Fibroblast of lung (primary cell): ENCODE measurements around the gene ANKRD33. TPM values are rescaled to one million over a fixed set of nuclear protein-coding genes. Genes with fewer than 3 reads are reported as not detected.

Source experiments
- DNase-seq, 2 donors: peaks; one replicate each; pipeline versions ENCODE4 v3.0.0 to v3.0.0-alpha.2; 2010; ENCODE audit warnings: low read depth in 2 of 2
- H2AFZ ChIP-seq: 2 replicates; pipeline ENCODE4 v1.5.1; 2012; ENCODE audit warnings: low read length, control low read depth, inconsistent platforms
- H3K27ac ChIP-seq: 2 replicates; pipeline ENCODE4 v1.5.1; 2011; ENCODE audit warnings: low read length, control low read depth; ENCODE audit not compliant: insufficient read depth
- H3K27me3 ChIP-seq: 2 replicates; pipeline ENCODE4 v1.5.1; 2011; ENCODE audit warnings: mild to moderate bottlenecking, low read length; ENCODE audit not compliant: control insufficient read depth, insufficient read depth
- H3K36me3 ChIP-seq: 2 replicates; pipeline ENCODE4 v1.5.1; 2011; ENCODE audit warnings: low read length; ENCODE audit not compliant: control insufficient read depth, insufficient read depth
- H3K4me1 ChIP-seq: 2 replicates; pipeline ENCODE4 v1.5.1; 2011; ENCODE audit warnings: low read length; ENCODE audit not compliant: control insufficient read depth, insufficient read depth; ENCODE audit errors: extremely low read depth
- H3K4me2 ChIP-seq: 2 replicates; pipeline ENCODE4 v1.5.1; 2011; ENCODE audit warnings: low read length, control low read depth; ENCODE audit not compliant: insufficient read depth; ENCODE audit errors: extremely low read depth
- H3K4me3 ChIP-seq, 4 experiments: fragments of 200-600 bp in 1 of 4; sonication (generic) in 1 of 4; replicated peaks in 1 of 4; 2 replicates each; pipeline ENCODE4 v1.5.1; 2011 to 2016; ENCODE audit warnings: low read length in 4 of 4, low read depth in 3 of 4, mild to moderate bottlenecking in 3 of 4, control low read depth in 2 of 4, inconsistent platforms in 1 of 4, mixed read lengths in 1 of 4; ENCODE audit not compliant: insufficient read depth in 1 of 4; ENCODE audit errors: control extremely low read depth in 1 of 4
- H3K79me2 ChIP-seq: 2 replicates; pipeline ENCODE4 v1.5.1; 2012; ENCODE audit warnings: mild to moderate bottlenecking, low read length, inconsistent platforms; ENCODE audit not compliant: control insufficient read depth, insufficient read depth
- H3K9ac ChIP-seq: 2 replicates; pipeline ENCODE4 v1.5.1; 2011; ENCODE audit warnings: mild to moderate bottlenecking, low read length, control low read depth; ENCODE audit not compliant: insufficient read depth
- H3K9me3 ChIP-seq: 2 replicates; pipeline ENCODE4 v1.5.1; 2012; ENCODE audit warnings: low read depth, low read length; ENCODE audit not compliant: control insufficient read depth, insufficient read depth
- H4K20me1 ChIP-seq: 2 replicates; pipeline ENCODE4 v1.5.1; 2011; ENCODE audit warnings: low read length; ENCODE audit not compliant: control insufficient read depth, insufficient read depth; ENCODE audit errors: extremely low read depth
- CTCF ChIP-seq, 2 donors: IDR thresholded peaks in 1 of 2; conservative IDR thresholded peaks in 1 of 2; 1 replicate in 1 of 2; 2 replicates in 1 of 2; pipeline ENCODE4 v1.5.1; 2011 to 2012; ENCODE audit warnings: low read length in 2 of 2, control low read depth in 1 of 2, inconsistent platforms in 1 of 2, low read depth in 1 of 2, mild to moderate bottlenecking in 1 of 2
- EZH2 ChIP-seq: IDR thresholded peaks from 2 replicates; pipeline ENCODE4 v1.5.1; 2012; ENCODE audit warnings: low read length, control low read depth, mild to moderate bottlenecking; ENCODE audit errors: missing control alignments
- polyA plus RNA-seq, 2 donors: library from polyadenylated mRNA; depleted of rRNA in 1 of 2; stranded (reverse) in 1 of 2; unstranded in 1 of 2; fragments of >200 nt; gene quantifications; 2 replicates each; pipeline ENCODE4 v1.2.1, GENCODE V29; 2011 to 2012; ENCODE audit warnings: missing spikeins in 1 of 2
- total RNA-seq: library from RNA; depleted of rRNA; stranded (reverse); fragments of >200 nt; gene quantifications from 2 replicates; pipeline ENCODE4 v1.2.1, GENCODE V29; 2014

Gene ANKRD33
- total and polyA plus RNA-seq, 2 donors (not counting 1 experiment from before 2014, with no cell fraction given) = under 0.01 TPM; not detected in 1

GRCh38 chr12:51911307-51911706 is 23.4 kb downstream of the ANKRD33 start:
- DNase-seq = no peak
- H3K4me1 ChIP-seq = peaks cover 19% of the 10 kb centered on the region
- no peaks in the 10 kb centered on the region for H3K9me3 ChIP-seq
- H3K9ac ChIP-seq = no peak overlapping the region
- no peak overlapping the region for H3K4me3 ChIP-seq
- H3K27ac ChIP-seq = no peak overlapping the region
- no peaks in the 10 kb centered on the region for H3K27me3 ChIP-seq
- no peaks in the 10 kb centered on the region for H3K79me2 ChIP-seq
- no peak for TF ChIP-seq CTCF (conservative IDR thresholded peaks at IDR 0.05 in 1 of 2, IDR thresholded peaks at IDR 0.05 in 1 of 2; ENCODE audit: low read depth in 1 of 2, low read length in 2 of 2)
- no peak for TF ChIP-seq EZH2
- H4K20me1 ChIP-seq = no peaks in the 10 kb centered on the region
- no peak overlapping the region for H2AFZ ChIP-seq
- no peak overlapping the region for H3K4me2 ChIP-seq
- no peaks in the 10 kb centered on the region for H3K36me3 ChIP-seq

GRCh38 chr12:51911788-51912711 is 24.1 kb downstream of the ANKRD33 start:
- H3K36me3 ChIP-seq = no peaks in the 10 kb centered on the region
- H3K4me1 ChIP-seq = peaks cover 19% of the 10 kb centered on the region
- H3K9ac ChIP-seq = no peak overlapping the region
- H3K27me3 ChIP-seq = no peaks in the 10 kb centered on the region
- no peak overlapping the region for H3K27ac ChIP-seq
- H4K20me1 ChIP-seq = no peaks in the 10 kb centered on the region
- no peaks in the 10 kb centered on the region for H3K9me3 ChIP-seq
- H3K4me2 ChIP-seq = peak overlapping the region; percentile 54
- H2AFZ ChIP-seq = no peak overlapping the region
- TF ChIP-seq EZH2 (no peak), CTCF (conservative IDR thresholded peaks at IDR 0.05 in 1 of 2, IDR thresholded peaks at IDR 0.05 in 1 of 2; ENCODE audit: low read depth in 1 of 2, low read length in 2 of 2) (no peak)
- H3K79me2 ChIP-seq = no peaks in the 10 kb centered on the region
- DNase-seq = peak in 1 of 2 donors; percentile 41
- H3K4me3 ChIP-seq = no peak overlapping the region

GRCh38 chr12:51913071-51914033 is 25.4 kb downstream of the ANKRD33 start:
- H3K36me3 ChIP-seq = no peaks in the 10 kb centered on the region
- TF ChIP-seq CTCF (conservative IDR thresholded peaks at IDR 0.05 in 1 of 2, IDR thresholded peaks at IDR 0.05 in 1 of 2; ENCODE audit: low read depth in 1 of 2, low read length in 2 of 2) = no peak
- no peak for TF ChIP-seq EZH2
- H4K20me1 ChIP-seq = no peaks in the 10 kb centered on the region
- no peaks in the 10 kb centered on the region for H3K27me3 ChIP-seq
- no peak overlapping the region for H2AFZ ChIP-seq
- H3K4me2 ChIP-seq = no peak overlapping the region
- no peak for DNase-seq
- no peaks in the 10 kb centered on the region for H3K9me3 ChIP-seq
- no peaks in the 10 kb centered on the region for H3K79me2 ChIP-seq
- H3K4me1 ChIP-seq = peaks cover 19% of the 10 kb centered on the region
- no peak overlapping the region for H3K4me3 ChIP-seq
- H3K9ac ChIP-seq = no peak overlapping the region
- H3K27ac ChIP-seq = no peak overlapping the region
